Osteoblast (primary cell): ENCODE data around the gene TRA2B. TPM values are rescaled to one million over a fixed set of nuclear protein-coding genes. Genes with fewer than 3 reads are reported as not detected.

Experiments
- DNase-seq: peaks from one replicate; pipeline ENCODE4 v3.0.0; 2011; ENCODE audit warnings: low spot score, mixed read lengths; ENCODE audit not compliant: insufficient read length; ENCODE audit errors: missing footprints
- H2AFZ ChIP-seq: 2 replicates; pipeline ENCODE4 v1.6.0; 2011; ENCODE audit warnings: mild to moderate bottlenecking, low read length
- H3K27ac ChIP-seq: 2 replicates; pipeline ENCODE4 v1.5.1; 2011; ENCODE audit warnings: mild to moderate bottlenecking, low read depth, low read length, moderate library complexity
- H3K27me3 ChIP-seq: 2 replicates; pipeline ENCODE4 v1.6.0; 2012; ENCODE audit warnings: mild to moderate bottlenecking, control low read depth, inconsistent platforms, low read length, moderate library complexity; ENCODE audit not compliant: insufficient read depth
- H3K36me3 ChIP-seq: 2 replicates; pipeline ENCODE4 v1.5.1; 2011; ENCODE audit warnings: mild to moderate bottlenecking, low read length, control low read depth, moderate library complexity; ENCODE audit not compliant: insufficient read depth
- H3K4me1 ChIP-seq: 2 replicates; pipeline ENCODE4 v1.5.1; 2011; ENCODE audit warnings: mild to moderate bottlenecking, low read length, control low read depth, moderate library complexity; ENCODE audit not compliant: insufficient read depth
- H3K4me2 ChIP-seq: 2 replicates; pipeline ENCODE4 v1.6.0; 2011; ENCODE audit warnings: mild to moderate bottlenecking, low read length; ENCODE audit not compliant: insufficient read depth
- H3K4me3 ChIP-seq: fragments of 200-600 bp; sonication (generic); 3 replicates; pipeline ENCODE4 v1.5.1; 2012; ENCODE audit warnings: mild to moderate bottlenecking, low read length, inconsistent platforms; ENCODE audit not compliant: insufficient read depth
- H3K79me2 ChIP-seq: 2 replicates; pipeline ENCODE4 v1.6.0; 2012; ENCODE audit warnings: mild to moderate bottlenecking, low read length, control low read depth, inconsistent platforms; ENCODE audit not compliant: insufficient read depth
- H3K9me3 ChIP-seq: 2 replicates; pipeline ENCODE4 v1.5.1; 2011; ENCODE audit warnings: low read depth, low read length, control low read depth
- H4K20me1 ChIP-seq: 2 replicates; pipeline ENCODE4 v1.6.0; 2012; ENCODE audit warnings: mild to moderate bottlenecking, low read length, control low read depth; ENCODE audit not compliant: insufficient read depth
- total RNA-seq: library from RNA; depleted of rRNA; stranded (reverse); fragments of >200 nt; gene quantifications from 2 replicates; pipeline ENCODE4 v1.2.3, GENCODE V29; 2012
- TF ChIP-seq, protein P1 (sequence below): IDR thresholded peaks from 2 replicates; pipeline ENCODE4 v1.5.1; 2011; ENCODE audit warnings: mild to moderate bottlenecking, low read depth, low read length, moderate library complexity; ENCODE audit errors: extremely low read depth

The TRA2B gene
- total RNA-seq, 1 donor = 111 TPM

DNA sequence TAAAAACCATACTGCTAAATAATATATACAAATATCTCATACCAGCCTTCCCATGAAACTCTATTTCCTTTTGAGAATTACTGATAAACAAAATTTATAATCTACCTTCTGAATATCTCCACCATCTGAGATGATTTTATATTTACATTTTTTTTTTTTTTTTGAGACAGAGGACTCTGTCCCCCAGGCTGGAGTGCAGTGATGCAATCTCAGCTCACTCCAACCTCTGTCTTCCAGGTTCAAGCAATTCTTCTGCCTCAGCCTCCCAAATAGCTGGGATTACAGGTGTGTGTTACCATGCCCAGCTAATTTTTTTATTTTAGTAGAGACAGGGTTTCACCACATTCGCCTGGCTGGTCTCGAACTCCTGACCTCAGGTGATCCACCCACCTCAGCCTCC lies 70.2 kb downstream of the TRA2B start:
- DNase-seq = no peak
- no peaks in the 10 kb centered on the region for H3K79me2 ChIP-seq
- TF ChIP-seq, protein P1, sequence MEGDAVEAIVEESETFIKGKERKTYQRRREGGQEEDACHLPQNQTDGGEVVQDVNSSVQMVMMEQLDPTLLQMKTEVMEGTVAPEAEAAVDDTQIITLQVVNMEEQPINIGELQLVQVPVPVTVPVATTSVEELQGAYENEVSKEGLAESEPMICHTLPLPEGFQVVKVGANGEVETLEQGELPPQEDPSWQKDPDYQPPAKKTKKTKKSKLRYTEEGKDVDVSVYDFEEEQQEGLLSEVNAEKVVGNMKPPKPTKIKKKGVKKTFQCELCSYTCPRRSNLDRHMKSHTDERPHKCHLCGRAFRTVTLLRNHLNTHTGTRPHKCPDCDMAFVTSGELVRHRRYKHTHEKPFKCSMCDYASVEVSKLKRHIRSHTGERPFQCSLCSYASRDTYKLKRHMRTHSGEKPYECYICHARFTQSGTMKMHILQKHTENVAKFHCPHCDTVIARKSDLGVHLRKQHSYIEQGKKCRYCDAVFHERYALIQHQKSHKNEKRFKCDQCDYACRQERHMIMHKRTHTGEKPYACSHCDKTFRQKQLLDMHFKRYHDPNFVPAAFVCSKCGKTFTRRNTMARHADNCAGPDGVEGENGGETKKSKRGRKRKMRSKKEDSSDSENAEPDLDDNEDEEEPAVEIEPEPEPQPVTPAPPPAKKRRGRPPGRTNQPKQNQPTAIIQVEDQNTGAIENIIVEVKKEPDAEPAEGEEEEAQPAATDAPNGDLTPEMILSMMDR = no peak
- H3K4me2 ChIP-seq = no peak overlapping the region
- H3K36me3 ChIP-seq = no peaks in the 10 kb centered on the region
- no peaks in the 10 kb centered on the region for H3K4me1 ChIP-seq
- H3K27ac ChIP-seq = no peak overlapping the region
- H4K20me1 ChIP-seq = no peaks in the 10 kb centered on the region
- no peak overlapping the region for H3K4me3 ChIP-seq
- H3K9me3 ChIP-seq = no peaks in the 10 kb centered on the region
- peaks cover 6% of the 10 kb centered on the region for H3K27me3 ChIP-seq
- H2AFZ ChIP-seq = no peak overlapping the region

DNA sequence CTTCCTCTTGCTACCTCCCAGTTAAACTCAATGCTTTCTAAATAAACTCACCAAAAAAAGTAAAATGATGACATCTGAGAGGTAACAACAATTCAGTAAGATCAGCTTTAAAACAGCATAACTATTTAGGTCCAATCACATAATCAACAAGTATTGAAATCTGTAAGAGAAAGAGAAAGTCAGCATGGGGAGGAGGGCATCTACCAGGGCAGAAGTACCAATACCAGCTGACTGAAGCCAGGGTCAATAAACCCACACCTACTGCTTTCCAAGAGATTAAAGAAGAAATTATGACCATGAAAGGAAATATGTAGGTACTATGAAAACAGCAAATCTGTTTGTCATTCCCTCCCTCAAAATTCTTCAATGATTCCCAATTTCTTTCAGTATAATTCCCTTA lies 70.8 kb downstream of the TRA2B start:
- H3K4me1 ChIP-seq = no peaks in the 10 kb centered on the region
- H4K20me1 ChIP-seq = no peaks in the 10 kb centered on the region
- peaks cover 6% of the 10 kb centered on the region for H3K27me3 ChIP-seq
- H3K36me3 ChIP-seq = no peaks in the 10 kb centered on the region
- no peak overlapping the region for H2AFZ ChIP-seq
- no peak overlapping the region for H3K4me3 ChIP-seq
- no peaks in the 10 kb centered on the region for H3K79me2 ChIP-seq
- H3K4me2 ChIP-seq = no peak overlapping the region
- TF ChIP-seq, protein P1 = no peak
- no peak for DNase-seq
- no peak overlapping the region for H3K27ac ChIP-seq
- H3K9me3 ChIP-seq = no peaks in the 10 kb centered on the region

- Histone ChIP-seq H3K4me2 (no peak overlapping the region), H3K79me2 (no peaks in the 10 kb centered on the region), H3K4me1 (no peaks in the 10 kb centered on the region), H2AFZ (no peak overlapping the region), H3K36me3 (no peaks in the 10 kb centered on the region), H3K9me3 (no peaks in the 10 kb centered on the region), H3K27me3 (peaks cover 6% of the 10 kb centered on the region), H4K20me1 (no peaks in the 10 kb centered on the region), H3K4me3 (no peak overlapping the region), H3K27ac (no peak overlapping the region)
- no peak for DNase-seq
- TF ChIP-seq, protein P1 = no peak
Observed at GRCh38 chr3:185866555-185866954, 71.3 kb downstream of the TRA2B start.

Other genes with a start within 250 kb of the TRA2B start
- gene IGF2BP2, start 113.0 kb downstream of the TRA2B start, total RNA-seq = 80.4 and 81.8 TPM in 2 replicates
- gene ETV5, start 171.1 kb upstream of the TRA2B start, total RNA-seq = 42.3 and 44.5 TPM in 2 replicates